SK-N-SH treated with all-trans-retinoic acid at 6 μM for 48 hours (cell line): ENCODE results near the gene KRTAP5-8.

Source experiments
- ARNTL ChIP-seq: fragments of 450-650 bp; formaldehyde crosslinking; IDR thresholded peaks from 2 replicates; pipeline ENCODE4 v1.5.0; 2020; ENCODE audit warnings: low read depth, mild to moderate bottlenecking, moderate library complexity, borderline replicate concordance
- ZFP3 ChIP-seq: fragments of 250-450 bp; sonication (Bioruptor Pico); IDR thresholded peaks from 2 replicates; pipeline ENCODE4 v1.5.0; 2020; ENCODE audit warnings: mild to moderate bottlenecking, moderate library complexity
- ZNF8 ChIP-seq: fragments of 450-650 bp; formaldehyde crosslinking; IDR thresholded peaks from 2 replicates; pipeline ENCODE4 v1.5.0; 2020; ENCODE audit warnings: mild to moderate bottlenecking, moderate library complexity

DNA sequence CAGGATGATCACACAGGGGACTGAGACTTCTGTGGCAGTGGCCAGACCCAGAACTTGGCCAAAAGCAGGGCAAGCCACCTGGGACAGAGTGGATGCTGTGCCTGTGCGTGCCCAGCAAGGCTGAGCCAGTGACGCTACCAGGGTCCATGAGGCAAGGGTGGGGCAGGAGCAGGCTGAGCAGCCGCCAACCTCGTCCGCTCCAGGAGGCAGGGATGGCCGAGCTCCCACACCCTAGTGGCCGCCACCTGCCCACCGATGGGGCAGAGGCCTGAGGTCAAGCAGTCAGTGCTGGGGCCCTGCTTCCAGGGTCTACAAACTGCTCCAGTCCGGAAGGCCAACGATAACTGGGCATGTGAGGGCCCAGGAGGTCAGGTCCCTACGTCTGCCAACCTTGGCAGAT is 17.7 kb downstream of the KRTAP5-8 start:
- no peak for TF ChIP-seq ZNF8 (CRISPR knock-in tag)
- TF ChIP-seq ARNTL (CRISPR knock-in tag) = no peak
- TF ChIP-seq ZFP3 (CRISPR knock-in tag) = no peak
